Fibroblast of skin of left quadriceps (primary cell): ENCODE results near the gene EAF1.
A peak's percentile ranks its signal among the peaks of the same experiment; 100 is the strongest.
"Not testable (repeated sequence)": the region's sequence is repeated elsewhere in the genome, so short reads cannot be mapped to it uniquely, and the experiment has no call there.

Experiments used
- DNase-seq, 2 experiments: peaks; one replicate each; pipeline ENCODE4 v3.0.0-alpha.2; 2013; ENCODE audit warnings: low read depth in 2 of 2

EAF1 gene

GRCh38 chr3:15405448-15406050, 21.8 kb upstream of the EAF1 start:
- peak; percentile 31 to 33 for DNase-seq

DNA sequence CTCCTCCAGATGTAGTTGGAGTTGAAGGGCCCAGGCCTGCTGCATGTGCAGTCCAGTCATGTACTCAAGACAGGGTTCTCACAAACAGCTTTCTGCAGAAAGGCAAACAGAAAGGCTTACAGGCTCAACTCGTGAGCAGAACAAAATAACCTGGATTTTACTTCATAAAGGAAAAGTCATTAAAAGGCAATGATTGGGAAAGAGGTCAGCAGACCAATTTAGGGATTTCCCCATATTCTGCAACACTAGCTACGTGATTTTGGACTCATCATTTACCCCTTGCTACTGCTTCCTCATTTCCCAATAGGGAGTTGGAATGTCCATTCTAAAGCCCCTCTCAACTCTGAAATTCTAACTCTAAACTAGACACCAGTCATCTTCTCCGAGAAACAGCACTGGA, 18.2 kb upstream of the EAF1 start:
- no peak for DNase-seq

DNA sequence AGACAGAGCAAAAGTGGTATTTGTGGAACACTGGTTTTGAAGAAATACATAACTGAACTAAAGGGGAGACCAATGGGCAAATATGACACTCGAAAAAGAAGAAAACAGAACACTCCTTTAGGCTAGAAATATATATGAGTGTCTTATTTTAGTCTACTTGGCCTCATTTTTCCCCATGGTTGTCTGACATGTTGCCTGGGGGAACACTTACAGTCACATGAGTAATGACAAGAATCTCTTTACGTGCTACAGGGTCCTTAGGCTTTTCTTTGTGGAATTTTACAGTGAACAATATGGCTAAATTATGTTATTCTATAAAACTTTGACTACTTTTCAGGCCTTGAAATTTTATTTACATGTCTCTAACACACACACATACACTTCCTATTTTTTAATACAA, 17.6 kb upstream of the EAF1 start:
- no peak for DNase-seq

GRCh38 chr3:15410966-15411365, 16.4 kb upstream of the EAF1 start:
- not testable (repeated sequence) for DNase-seq

DNA sequence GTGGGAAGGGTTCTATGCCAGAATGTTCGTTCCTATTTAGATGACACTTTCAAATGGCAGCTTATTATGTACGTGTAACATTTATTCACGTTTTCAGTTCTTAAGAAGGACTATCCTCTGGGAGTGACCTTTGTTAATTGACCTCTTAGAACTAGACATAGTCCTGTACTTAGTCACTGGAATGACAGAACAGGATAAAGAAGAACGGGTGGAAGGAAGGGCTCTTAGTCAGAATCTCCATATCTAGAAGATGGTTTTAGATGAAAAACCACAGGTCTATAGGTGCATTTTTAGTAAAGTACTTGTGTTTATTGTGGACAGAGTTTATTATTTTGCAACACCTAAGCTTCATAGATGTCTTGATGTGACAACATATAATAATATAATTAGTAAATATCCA, 6.5 kb upstream of the EAF1 start:
- DNase-seq: no peak

- no peak for DNase-seq
These were observed 749 bp upstream of the EAF1 start for GRCh38 chr3:15426579-15427118.

GRCh38 chr3:15427981-15428380, 583 bp downstream of the EAF1 start:
- DNase-seq: no peak

DNA sequence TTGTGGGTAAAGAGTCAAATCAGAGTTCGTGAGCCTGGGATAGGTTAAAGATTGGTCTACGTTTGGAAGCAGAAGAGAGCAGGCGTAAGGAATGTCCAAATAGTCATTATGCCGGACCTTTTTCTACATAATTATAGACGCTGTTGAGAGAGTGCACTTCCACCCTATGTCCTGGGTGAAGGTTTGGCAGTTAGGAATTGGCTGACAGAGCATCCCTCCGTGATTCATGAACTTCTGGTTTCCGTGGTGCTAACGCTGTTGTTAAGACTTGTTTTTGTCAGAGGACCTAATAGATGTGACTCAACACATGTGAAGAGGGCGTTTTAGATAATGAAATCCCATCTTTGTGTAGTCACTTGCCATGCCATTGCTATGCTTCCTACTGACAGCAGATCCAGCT, 1.1 kb downstream of the EAF1 start:
- no peak for DNase-seq

DNA sequence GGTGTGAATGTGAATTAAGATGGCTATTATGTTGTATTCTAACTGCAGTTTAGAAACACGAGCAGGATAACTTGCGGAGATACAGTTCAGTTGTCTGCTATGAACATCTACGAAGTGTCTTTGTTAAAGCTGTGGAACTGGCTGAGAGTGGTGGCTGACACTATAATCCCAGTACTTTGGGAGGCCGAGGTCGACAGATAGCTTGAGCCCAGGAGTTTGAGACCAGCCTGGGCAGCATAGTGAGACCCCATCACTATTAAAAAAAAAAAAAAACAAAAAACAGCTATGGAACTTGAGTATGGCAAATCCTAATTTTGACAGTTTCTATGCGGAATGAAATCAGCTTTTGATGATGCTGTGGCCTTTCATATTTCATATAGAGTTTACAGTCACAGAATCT, 1.7 kb downstream of the EAF1 start:
- DNase-seq: no peak

DNA sequence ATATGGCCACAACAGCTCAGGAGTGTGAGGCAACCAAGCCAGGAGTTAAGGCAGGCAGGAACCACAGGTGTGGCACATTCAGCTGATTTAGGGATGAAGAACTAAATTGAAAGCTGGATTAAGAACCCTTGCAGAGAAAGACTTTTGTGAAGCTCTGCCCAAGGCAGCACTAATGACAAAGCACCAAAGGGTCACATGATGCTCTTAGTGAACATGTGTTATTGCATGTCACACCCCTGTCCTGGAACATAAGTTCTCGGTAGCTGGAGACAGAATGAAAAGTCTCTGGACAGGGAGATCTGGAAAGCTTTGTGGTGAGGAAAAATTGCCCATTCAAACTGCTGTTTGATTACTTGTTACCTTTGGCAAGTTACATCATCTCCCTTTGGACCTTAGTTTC, 3.2 kb downstream of the EAF1 start:
- DNase-seq: no peak

- DNase-seq: no peak
These were observed 3.9 kb downstream of the EAF1 start for GRCh38 chr3:15431256-15431837.

DNA sequence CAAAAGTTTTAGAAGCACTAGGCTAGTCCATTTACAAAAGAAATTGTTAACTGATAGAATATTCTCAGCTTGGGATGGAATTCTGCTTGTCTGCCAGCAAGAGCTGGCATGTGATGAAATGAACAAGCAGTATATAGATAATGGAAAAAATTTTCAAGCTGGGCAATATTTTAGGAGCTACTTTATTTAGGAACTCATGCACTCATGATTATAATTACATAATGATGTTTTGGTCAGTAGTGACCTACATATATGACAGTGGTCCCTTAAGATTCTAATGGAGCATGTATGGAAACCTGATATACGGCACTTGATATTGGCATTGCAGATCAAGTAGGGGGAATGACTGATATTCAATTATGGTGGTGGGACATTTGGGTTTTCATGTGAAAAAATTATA, 6.1 kb downstream of the EAF1 start:
- no peak for DNase-seq

DNA sequence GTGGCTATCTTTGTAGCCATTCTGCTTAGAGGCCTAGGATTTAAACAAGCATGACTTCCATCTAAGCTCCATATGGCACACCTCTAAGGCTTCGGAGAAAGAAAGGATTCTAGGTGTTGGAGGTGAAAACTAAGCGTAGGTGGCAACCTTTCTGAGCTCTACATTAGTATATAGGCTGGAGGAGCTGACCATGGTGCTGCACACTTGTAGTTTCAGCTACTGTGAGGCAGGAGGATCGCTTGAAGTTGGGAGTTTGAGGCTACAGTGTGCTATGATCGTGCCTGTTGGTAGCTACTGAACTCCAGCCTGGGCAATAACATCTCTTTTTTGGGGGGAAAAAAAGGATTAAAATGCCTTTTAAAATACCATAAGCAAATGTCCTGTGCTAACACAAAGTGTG, 7.4 kb downstream of the EAF1 start:
- no peak for DNase-seq

DNA sequence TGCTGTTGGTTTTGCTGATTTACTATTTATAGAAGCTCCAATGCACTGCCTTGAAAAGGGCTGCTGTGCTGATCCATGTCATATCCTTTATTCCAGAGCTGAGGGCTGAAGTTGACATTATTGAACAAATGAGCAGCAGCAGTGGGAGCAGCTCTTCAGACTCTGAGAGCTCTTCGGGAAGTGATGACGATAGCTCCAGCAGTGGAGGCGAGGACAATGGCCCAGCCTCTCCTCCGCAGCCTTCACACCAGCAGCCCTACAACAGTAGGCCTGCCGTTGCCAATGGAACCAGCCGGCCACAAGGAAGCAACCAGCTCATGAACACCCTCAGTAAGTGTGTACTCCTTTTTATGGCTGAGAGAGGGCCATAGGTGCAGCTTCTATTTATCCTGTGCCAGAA, 8.8 kb downstream of the EAF1 start:
- DNase-seq: no peak

DNA sequence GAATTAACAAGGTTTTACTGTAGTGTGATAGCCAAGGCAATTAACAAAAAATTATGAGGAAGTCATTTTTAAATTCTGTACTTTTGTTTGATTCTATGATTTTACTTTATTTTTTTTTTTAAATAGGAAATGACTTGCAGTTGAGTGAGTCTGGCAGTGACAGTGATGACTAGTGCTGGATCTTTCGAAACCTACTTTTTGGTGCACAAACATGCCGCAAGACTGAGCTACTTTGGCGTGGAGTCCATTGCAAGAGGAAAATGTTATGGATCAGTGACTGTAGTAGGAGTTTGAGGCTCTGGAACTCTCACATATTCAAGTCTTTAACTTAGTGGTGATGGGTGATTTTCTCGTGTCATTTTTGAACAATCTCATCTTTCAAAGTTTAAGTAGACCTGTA, 11.6 kb downstream of the EAF1 start:
- DNase-seq: no peak

- DNase-seq: no peak
These were observed 12.1 kb downstream of the EAF1 start for GRCh38 chr3:15439476-15439875.

- no peak for DNase-seq
These were observed 13.5 kb downstream of the EAF1 start for GRCh38 chr3:15440891-15441290.

DNA sequence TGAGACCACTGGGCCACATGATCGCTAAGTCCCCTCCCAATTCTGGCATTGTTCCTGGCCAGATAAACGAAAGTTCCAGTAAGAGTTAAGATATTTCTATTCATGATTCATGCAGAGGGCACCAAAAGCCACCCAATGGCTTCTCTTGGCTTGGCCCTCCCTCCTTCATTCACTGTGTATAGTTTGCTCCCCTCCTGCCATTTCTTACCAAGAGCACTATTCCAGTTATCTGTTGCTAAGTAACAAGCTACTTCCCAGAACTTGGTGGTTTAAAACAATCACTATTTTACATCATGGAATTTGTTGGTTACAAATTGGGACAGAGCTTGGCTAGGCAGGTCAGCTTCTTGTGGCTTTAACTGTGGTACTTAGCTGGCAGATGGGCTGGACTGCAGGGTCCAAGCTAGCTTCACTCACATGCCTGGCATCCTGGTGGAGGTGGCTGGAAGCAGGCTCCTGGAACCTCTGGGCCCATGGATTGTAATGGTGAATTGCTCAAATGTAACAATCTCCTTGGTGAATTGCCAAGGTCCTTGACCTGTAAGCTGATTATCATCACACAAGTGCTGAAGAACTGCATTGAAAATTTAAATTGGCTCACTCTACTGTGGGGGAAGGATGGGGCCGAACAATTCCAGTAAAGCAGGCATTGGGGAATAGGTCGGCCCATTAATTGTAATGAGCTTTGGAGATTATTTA, 16.6 kb downstream of the EAF1 start:
- DNase-seq: no peak

- no peak for DNase-seq
These were observed 22.3 kb downstream of the EAF1 start for GRCh38 chr3:15449489-15450224.

- DNase-seq: no peak
These were observed 23.2 kb downstream of the EAF1 start for GRCh38 chr3:15450438-15451215.

GRCh38 chr3:15451216-15452113, 24.1 kb downstream of the EAF1 start:
- no peak for DNase-seq
